ENCODE results near the gene DCLK1. TPM values are rescaled to one million over a fixed set of nuclear protein-coding genes. Genes with fewer than 3 reads are reported as not detected.

Gene DCLK1
- total RNA-seq, 2 donors from 2014 or later, result 25.6 to 27.8 TPM

- no peak for ATAC-seq (ENCODE audit: insufficient number of reproducible peaks, low FRiP score, low read depth)
- DNase-seq (ENCODE audit: low spot score), result no peak
- H3K9me3 ChIP-seq, result no peaks in the 10 kb centered on the region
- no peak overlapping the region for H3K27ac ChIP-seq
- no peak overlapping the region for H3K4me3 ChIP-seq
- TF ChIP-seq, protein P1, sequence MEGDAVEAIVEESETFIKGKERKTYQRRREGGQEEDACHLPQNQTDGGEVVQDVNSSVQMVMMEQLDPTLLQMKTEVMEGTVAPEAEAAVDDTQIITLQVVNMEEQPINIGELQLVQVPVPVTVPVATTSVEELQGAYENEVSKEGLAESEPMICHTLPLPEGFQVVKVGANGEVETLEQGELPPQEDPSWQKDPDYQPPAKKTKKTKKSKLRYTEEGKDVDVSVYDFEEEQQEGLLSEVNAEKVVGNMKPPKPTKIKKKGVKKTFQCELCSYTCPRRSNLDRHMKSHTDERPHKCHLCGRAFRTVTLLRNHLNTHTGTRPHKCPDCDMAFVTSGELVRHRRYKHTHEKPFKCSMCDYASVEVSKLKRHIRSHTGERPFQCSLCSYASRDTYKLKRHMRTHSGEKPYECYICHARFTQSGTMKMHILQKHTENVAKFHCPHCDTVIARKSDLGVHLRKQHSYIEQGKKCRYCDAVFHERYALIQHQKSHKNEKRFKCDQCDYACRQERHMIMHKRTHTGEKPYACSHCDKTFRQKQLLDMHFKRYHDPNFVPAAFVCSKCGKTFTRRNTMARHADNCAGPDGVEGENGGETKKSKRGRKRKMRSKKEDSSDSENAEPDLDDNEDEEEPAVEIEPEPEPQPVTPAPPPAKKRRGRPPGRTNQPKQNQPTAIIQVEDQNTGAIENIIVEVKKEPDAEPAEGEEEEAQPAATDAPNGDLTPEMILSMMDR (IDR thresholded peaks at IDR 0.05), result no peak
- no peaks in the 10 kb centered on the region for H3K4me1 ChIP-seq (ENCODE audit: control insufficient read depth in 1 of 2, low read depth in 2 of 2)
- no peaks in the 10 kb centered on the region for H3K27me3 ChIP-seq (replicated peaks; ENCODE audit: insufficient read depth)
- no peaks in the 10 kb centered on the region for H3K36me3 ChIP-seq
Measured at GRCh38 chr13:35785576-35786303, 345.4 kb downstream of the DCLK1 start.

DNA sequence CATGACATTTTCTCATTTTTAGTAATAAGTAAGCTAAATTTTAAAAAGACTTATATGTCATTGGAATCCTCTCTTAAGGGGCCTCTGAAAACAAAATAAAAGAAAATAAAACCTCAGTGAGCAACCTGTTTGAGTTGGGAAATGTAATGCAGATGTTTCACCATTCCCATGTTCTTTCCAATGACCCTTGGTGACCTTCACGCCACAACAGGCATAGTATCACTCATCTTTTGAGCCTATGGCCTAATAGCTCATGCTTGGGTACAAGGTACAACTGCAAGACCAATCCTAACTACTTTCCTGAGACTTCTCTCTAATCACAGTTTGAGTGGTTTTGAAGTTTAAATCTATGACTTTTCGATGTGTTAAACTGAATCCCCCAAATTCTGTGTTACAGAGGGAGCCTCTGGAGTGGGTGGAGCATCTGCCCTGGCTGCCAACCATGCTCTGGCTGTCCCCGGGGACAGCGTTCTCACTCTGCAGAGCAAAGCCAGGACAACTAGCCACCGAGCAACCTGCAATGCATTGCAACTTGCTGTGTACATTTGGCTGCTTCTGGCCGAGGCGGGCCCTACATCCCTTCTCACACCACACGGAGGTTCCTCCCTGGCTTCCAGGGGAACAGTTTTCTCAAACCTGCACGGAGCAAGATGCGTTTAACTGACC, 346.8 kb downstream of the DCLK1 start:
- Histone ChIP-seq H3K4me3 (no peak overlapping the region), H3K4me1 (ENCODE audit: control insufficient read depth in 1 of 2, low read depth in 2 of 2) (no peaks in the 10 kb centered on the region), H3K27me3 (replicated peaks; ENCODE audit: insufficient read depth) (no peaks in the 10 kb centered on the region), H3K36me3 (no peaks in the 10 kb centered on the region), H3K27ac (no peak overlapping the region), H3K9me3 (no peaks in the 10 kb centered on the region)
- DNase-seq (ENCODE audit: low spot score) (no peak), ATAC-seq (ENCODE audit: insufficient number of reproducible peaks, low FRiP score, low read depth) (no peak)
- TF ChIP-seq, protein P1 (IDR thresholded peaks at IDR 0.05), result no peak

- Histone ChIP-seq H3K9me3 (no peaks in the 10 kb centered on the region), H3K27ac (no peak overlapping the region), H3K4me1 (ENCODE audit: control insufficient read depth in 1 of 2, low read depth in 2 of 2) (no peaks in the 10 kb centered on the region), H3K4me3 (no peak overlapping the region), H3K36me3 (no peaks in the 10 kb centered on the region), H3K27me3 (replicated peaks; ENCODE audit: insufficient read depth) (no peaks in the 10 kb centered on the region)
- no peak for DNase-seq (ENCODE audit: low spot score)
- no peak for ATAC-seq (ENCODE audit: insufficient number of reproducible peaks, low FRiP score, low read depth)
- TF ChIP-seq, protein P1 (IDR thresholded peaks at IDR 0.05), result no peak
Measured at GRCh38 chr13:35782793-35783192, 348.4 kb downstream of the DCLK1 start.

DNA sequence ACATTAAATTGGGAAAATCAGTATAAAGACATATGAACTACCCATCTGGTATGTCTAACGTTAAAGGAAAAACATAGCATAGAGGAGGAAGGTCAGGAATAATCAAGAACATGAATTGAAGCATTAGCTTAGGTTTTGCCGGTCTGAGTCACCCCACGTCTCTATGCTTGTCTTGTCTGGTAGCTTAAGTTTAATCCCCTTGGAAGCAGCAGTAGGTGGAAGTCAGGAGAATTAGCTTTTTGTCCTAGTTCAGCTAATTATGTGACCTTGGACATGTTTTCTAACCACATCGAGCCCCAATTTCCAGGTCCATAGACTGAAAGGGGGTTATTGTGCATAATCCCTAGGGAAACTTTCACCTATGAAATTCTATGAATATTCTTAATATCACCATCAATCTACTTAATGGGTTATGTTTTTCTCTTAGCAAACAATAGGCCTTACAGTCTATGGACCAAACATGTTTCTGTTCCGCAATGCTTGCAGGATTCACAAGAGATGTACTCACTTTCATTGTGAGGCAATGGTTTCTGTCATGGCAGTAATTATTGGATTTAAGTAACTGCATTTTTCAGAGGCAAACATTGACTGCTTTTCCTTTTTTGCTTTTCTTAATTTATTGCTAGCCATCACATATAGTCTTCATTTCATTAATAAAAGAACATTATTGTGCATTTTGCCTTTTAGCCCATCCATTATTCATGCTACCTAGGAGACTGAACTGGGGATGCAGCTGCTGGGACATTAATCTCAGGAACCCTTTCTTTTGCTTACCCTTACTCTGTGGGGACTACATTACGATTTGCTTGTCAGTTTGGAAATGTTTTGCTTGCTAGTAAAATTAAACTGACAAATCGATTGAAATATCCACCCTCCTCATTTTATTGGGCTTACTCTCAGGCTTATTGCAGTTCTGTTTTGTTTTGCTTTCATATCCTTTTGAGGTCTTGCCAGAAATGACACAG, 349.9 kb downstream of the DCLK1 start:
- no peaks in the 10 kb centered on the region for H3K9me3 ChIP-seq
- TF ChIP-seq, protein P1 (IDR thresholded peaks at IDR 0.05), result no peak
- no peak overlapping the region for H3K27ac ChIP-seq
- ATAC-seq (ENCODE audit: insufficient number of reproducible peaks, low FRiP score, low read depth) (no peak), DNase-seq (ENCODE audit: low spot score) (no peak)
- peaks cover 0 to 10% of the 10 kb centered on the region in 2 donors for H3K4me1 ChIP-seq (ENCODE audit: control insufficient read depth in 1 of 2, low read depth in 2 of 2)
- no peaks in the 10 kb centered on the region for H3K36me3 ChIP-seq
- H3K27me3 ChIP-seq (replicated peaks; ENCODE audit: insufficient read depth), result no peaks in the 10 kb centered on the region
- no peak overlapping the region for H3K4me3 ChIP-seq

GRCh38 chr13:35780613-35781012, 350.6 kb downstream of the DCLK1 start:
- Histone ChIP-seq H3K27ac (no peak overlapping the region), H3K4me1 (ENCODE audit: control insufficient read depth in 1 of 2, low read depth in 2 of 2) (peaks cover 0 to 17% of the 10 kb centered on the region in 2 donors), H3K9me3 (no peaks in the 10 kb centered on the region), H3K4me3 (no peak overlapping the region), H3K36me3 (no peaks in the 10 kb centered on the region), H3K27me3 (replicated peaks; ENCODE audit: insufficient read depth) (no peaks in the 10 kb centered on the region)
- TF ChIP-seq, protein P1 (IDR thresholded peaks at IDR 0.05), result no peak
- DNase-seq (ENCODE audit: low spot score) (no peak), ATAC-seq (ENCODE audit: insufficient number of reproducible peaks, low FRiP score, low read depth) (no peak)
